ENCODE results near the gene HYCC2.
"Not testable (repeated sequence)": the region's sequence is repeated elsewhere in the genome, so short reads cannot be mapped to it uniquely, and the experiment has no call there.

Gene HYCC2

DNA sequence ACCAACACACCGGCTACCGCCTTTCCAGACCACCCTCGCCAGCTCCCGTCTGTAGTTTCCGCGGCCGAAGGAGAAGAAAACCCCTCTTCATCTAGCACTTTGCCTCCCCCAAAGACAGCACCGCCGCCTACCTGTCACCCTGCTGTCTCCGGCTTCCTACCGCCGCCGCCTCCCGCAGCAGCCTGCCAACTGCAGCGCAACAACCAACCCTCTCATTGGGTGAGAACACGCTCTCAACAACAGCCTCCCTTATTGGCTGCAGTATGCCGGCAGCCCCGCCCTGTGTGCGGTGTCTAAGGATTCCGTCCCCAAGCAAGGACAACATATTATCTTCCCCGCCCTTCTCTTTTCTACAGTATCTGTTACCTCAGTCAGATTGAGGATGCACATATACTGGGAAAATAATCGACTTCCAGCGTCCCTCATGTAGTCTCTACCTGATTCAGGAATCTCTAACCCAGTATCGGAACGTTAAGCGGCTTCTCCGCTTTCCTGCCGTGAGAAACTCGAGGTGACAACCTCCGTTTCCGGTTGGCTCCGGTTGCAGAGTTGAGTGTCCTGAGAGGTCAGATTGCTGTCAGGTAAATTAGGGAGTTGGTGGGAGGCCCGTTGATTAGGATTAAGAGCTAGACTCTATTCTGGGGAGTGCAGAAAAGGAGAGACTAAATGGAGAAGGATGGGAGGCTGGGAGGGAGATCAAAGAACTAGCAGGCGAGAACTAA, at the start of gene HYCC2, which contains the start of gene NDUFB3:
TSS of gene HYCC2 (minus strand) at position 193 of the 722 bp plus-strand sequence. CDS start 47,662 bp downstream, outside the sequence.
TSS of gene NDUFB3 (plus strand) at position 523 of the 722 bp plus-strand sequence. CDS start 6,882 bp downstream, outside the sequence.
- DNase-seq (ENCODE audit: low read depth): peak; percentile 80
- peak within 1 kb of the TSS; percentile 95 for H3K4me3 ChIP-seq (ENCODE audit: low read depth, low read length)

DNA sequence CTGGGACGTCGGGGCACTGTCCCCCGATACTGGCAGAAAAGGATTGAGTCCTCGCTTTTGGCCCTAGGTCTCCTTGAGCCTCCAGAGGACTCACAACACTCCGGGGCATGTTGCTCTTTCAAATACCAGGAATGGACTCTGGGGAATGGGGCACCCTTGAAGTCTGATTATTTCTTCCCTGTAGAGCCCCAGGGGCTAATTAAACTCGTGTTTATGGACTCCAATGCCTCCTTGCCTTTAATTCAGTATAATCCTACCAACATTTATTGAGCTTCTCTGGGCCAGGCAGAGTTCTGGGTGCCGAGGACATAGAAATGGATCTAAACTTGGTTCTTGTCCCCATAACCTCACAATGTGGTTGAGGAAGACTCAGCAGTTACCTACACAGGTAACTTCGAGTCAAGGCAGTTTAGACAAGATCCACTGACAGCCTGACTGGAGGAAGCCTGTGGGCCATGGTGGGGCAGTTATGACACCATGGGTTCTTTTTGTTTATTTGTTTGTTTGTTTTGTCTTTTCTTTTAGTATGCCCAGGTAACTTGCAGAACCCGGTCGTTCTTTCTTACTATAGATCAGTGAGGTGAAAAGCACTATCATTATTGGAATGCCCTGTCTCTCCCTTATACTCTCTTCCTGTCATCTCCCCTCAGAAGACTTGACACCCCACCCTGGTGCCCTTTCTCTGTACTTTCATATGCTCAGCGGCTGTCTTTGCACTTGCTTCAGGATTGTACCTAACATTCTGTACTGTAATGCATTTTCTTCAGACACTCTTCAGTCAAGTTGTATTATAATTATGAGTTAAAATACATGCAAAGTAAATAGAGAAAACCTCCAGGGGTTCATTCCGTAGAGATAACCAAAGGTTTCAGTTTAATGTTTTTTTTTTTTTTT, 47.7 kb upstream of the HYCC2 start:
- no peak for DNase-seq (ENCODE audit: low read depth)
- peak overlapping the region; percentile 72 for H3K4me3 ChIP-seq (ENCODE audit: low read depth, low read length)

GRCh38 chr2:201118121-201118960, 46.9 kb upstream of the HYCC2 start:
- peak overlapping the region; percentile 72 for H3K4me3 ChIP-seq (ENCODE audit: low read depth, low read length)
- peak; percentile 49 for DNase-seq (ENCODE audit: low read depth)

- DNase-seq (ENCODE audit: low read depth): not testable (repeated sequence)
- peak overlapping the region; percentile 72 for H3K4me3 ChIP-seq (ENCODE audit: low read depth, low read length)
Observed at GRCh38 chr2:201117735-201118094, 46.2 kb upstream of the HYCC2 start.

DNA sequence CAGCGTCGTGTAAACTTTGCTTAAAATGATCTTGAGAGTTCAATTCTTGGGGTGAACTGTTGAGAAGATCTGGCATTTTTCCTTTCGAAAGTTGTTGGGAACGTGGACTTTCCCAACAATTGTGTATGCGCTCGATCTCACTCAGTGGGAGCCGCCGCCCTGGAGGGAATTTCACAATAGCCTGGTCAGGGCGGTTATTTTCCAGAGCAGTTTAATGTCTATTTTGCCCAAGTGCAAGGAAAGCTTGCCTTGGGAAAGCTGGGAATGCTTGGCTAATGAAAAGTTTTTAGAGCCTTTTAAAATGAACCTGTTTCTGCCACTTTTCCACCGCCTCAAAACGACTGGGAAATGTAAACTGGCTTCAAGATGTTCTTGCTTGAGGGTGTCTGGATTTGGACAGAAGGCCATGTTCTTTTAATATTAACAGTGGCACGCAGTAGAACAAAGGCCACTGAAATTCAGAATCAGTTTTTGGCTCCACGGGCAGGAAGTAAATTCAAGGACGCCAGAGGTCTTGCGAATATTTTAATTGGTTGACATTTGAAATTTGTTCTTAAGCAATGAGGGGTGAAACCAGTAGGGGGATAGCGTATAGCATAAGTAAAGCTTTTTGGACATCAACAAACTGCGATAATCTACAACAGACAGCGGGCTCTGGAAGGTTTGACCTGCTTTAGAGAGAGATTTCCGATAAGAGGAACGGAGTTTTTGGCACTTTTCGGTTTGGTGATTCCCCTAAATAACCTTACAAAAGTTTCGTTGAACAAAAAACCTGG, 45.7 kb upstream of the HYCC2 start:
- peak overlapping the region; percentile 72 for H3K4me3 ChIP-seq (ENCODE audit: low read depth, low read length)
- peak; percentile 68 for DNase-seq (ENCODE audit: low read depth)

GRCh38 chr2:201116115-201116958, 44.9 kb upstream of the HYCC2 start, which contains the start of gene CFLAR:
TSS of gene CFLAR (plus strand) at chr2:201116164. CDS start at chr2:201129866, 13,702 bp downstream.
- DNase-seq (ENCODE audit: low read depth): peak; percentile 31
- peak within 1 kb of the TSS; percentile 72 for H3K4me3 ChIP-seq (ENCODE audit: low read depth, low read length)

DNA sequence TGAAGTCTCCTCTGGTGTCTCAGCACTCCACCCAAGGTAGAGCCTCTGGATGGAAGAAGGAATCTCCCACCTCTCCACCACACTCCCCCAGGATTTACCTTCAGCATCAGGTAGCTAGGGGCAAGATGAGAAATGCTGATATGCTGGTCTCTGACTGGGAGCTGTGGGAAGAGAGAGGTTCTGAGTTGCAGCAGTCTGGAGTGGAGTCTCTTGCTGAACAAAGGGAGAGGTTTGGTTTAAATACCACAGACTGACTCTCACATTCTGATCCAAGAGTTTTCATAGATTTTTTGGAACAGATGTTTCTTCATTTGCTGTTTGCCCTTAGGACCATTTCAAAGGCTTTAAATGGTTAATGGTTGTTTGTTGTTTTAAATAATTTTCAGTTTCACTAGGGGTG, 43.4 kb upstream of the HYCC2 start:
- no peak for DNase-seq (ENCODE audit: low read depth)
- H3K4me3 ChIP-seq (ENCODE audit: low read depth, low read length): no peak overlapping the region

DNA sequence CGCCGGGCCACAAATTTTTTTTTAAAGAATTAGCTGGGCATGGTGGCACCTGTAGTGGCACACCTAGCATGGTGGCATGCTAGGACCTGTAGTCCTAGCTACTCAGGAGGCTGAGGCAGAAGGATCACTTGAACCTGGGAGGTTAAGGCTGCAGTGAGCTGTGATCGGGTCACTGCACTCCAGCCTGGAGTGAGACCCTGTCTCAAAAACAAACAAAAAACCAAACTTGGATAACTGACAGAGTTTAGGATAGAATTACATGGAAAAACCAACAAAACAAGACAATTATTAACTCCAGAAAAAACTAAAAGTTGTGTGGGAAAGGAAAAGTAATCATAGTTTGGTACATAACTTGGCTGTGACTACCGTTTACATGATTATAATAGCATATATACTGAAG, 42.9 kb upstream of the HYCC2 start:
- DNase-seq (ENCODE audit: low read depth): no peak
- no peak overlapping the region for H3K4me3 ChIP-seq (ENCODE audit: low read depth, low read length)

DNA sequence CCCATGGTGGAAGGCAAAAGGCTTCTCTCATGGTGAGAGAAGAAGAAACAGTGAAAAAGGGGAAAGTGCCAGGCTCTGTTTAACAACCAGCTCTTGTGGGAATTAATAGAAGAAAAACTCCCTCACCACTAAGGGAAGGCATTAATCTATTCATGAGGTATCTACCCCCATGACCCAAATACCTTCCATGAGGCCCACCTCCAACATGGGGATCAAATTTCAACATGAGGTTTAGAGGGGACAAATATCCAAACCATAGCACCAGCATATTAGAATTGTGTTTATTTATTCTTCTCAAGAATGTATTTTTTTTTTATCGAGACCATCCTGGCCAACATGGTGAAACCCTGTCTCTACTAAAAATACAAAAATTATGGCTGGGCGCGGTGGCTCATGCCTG, 39.6 kb upstream of the HYCC2 start:
- H3K4me3 ChIP-seq (ENCODE audit: low read depth, low read length): no peak overlapping the region
- no peak for DNase-seq (ENCODE audit: low read depth)

- no peak overlapping the region for H3K4me3 ChIP-seq (ENCODE audit: low read depth, low read length)
- DNase-seq (ENCODE audit: low read depth): no peak
Observed at GRCh38 chr2:201110615-201111014, 39.1 kb upstream of the HYCC2 start.

GRCh38 chr2:201109186-201109585, 37.7 kb upstream of the HYCC2 start:
- DNase-seq (ENCODE audit: low read depth): no peak
- H3K4me3 ChIP-seq (ENCODE audit: low read depth, low read length): no peak overlapping the region

GRCh38 chr2:201108341-201108740, 36.9 kb upstream of the HYCC2 start:
- DNase-seq (ENCODE audit: low read depth): no peak
- no peak overlapping the region for H3K4me3 ChIP-seq (ENCODE audit: low read depth, low read length)

DNA sequence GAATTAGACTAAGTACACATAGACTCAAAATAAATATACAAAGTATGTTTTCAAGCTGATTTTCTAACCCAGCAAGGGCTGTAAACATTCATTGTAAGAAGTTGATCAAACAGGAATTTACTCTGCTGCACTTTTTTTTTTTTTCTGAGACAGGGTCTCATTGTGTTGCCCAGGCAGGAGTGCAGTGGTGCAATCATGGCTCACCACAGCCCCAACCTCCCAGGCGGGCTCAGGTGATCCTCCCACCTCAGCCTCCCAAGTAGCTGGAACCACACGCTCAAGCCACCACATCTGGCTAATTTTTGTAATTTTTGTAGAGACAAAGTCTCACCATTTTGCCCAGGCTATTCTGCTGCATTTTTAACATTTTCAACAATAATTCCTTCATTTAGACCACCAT, 36.2 kb upstream of the HYCC2 start:
- H3K4me3 ChIP-seq (ENCODE audit: low read depth, low read length): no peak overlapping the region
- no peak for DNase-seq (ENCODE audit: low read depth)

GRCh38 chr2:201105759-201106158, 34.3 kb upstream of the HYCC2 start:
- H3K4me3 ChIP-seq (ENCODE audit: low read depth, low read length): no peak overlapping the region
- no peak for DNase-seq (ENCODE audit: low read depth)

- no peak overlapping the region for H3K4me3 ChIP-seq (ENCODE audit: low read depth, low read length)
- DNase-seq (ENCODE audit: low read depth): no peak
Observed at GRCh38 chr2:201100497-201100896, 29.0 kb upstream of the HYCC2 start.

- no peak for DNase-seq (ENCODE audit: low read depth)
Observed at GRCh38 chr2:201093573-201093972, 22.1 kb upstream of the HYCC2 start.

DNA sequence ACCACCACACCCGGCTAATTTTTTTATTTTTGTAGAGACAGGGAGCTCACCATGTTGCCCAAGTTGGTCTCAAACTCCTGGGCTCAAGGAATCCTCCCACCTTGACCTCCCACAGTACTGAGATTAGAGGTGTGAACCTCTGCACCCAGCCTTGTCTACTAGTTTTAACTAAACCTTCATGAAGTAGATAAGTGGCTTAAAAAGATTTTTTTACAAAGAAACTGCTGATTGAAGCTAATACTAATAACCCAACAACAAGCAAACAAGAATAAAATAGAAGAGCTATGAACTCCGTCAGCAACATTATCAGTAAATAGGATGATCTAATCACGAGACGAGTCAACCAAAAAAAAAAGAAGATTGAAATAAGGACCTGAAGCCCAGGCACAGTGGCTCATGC, 19.1 kb upstream of the HYCC2 start:
- no peak for DNase-seq (ENCODE audit: low read depth)
- H3K4me3 ChIP-seq (ENCODE audit: low read depth, low read length): no peak overlapping the region

More at GRCh38 chr2:201093573-201093972, 22.1 kb upstream of the HYCC2 start:
- H3K4me3 ChIP-seq (ENCODE audit: low read depth, low read length): no peak overlapping the region

GRCh38 chr2:201084863-201085262, 13.4 kb upstream of the HYCC2 start:
- DNase-seq (ENCODE audit: low read depth): no peak
- no peak overlapping the region for H3K4me3 ChIP-seq (ENCODE audit: low read depth, low read length)

Data from skeletal muscle cell (primary cell).